ENCODE data around the gene ORAI1. TPM values are rescaled to one million over a fixed set of nuclear protein-coding genes. Genes with fewer than 3 reads are reported as not detected.
A peak's percentile ranks its signal among the peaks of the same experiment; 100 is the strongest.

ORAI1 gene
- 9.7 and 12.5 TPM in 2 replicates for total RNA-seq

GRCh38 chr12:121626087-121626852, at the start of gene ORAI1:
Gene ORAI1 (plus strand): TSS chr12:121626530.
- TF ChIP-seq, protein P1, sequence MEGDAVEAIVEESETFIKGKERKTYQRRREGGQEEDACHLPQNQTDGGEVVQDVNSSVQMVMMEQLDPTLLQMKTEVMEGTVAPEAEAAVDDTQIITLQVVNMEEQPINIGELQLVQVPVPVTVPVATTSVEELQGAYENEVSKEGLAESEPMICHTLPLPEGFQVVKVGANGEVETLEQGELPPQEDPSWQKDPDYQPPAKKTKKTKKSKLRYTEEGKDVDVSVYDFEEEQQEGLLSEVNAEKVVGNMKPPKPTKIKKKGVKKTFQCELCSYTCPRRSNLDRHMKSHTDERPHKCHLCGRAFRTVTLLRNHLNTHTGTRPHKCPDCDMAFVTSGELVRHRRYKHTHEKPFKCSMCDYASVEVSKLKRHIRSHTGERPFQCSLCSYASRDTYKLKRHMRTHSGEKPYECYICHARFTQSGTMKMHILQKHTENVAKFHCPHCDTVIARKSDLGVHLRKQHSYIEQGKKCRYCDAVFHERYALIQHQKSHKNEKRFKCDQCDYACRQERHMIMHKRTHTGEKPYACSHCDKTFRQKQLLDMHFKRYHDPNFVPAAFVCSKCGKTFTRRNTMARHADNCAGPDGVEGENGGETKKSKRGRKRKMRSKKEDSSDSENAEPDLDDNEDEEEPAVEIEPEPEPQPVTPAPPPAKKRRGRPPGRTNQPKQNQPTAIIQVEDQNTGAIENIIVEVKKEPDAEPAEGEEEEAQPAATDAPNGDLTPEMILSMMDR (IDR thresholded peaks at IDR 0.05; ENCODE audit: insufficient read depth, low read depth, low read length): no peak
- peak within 1 kb of the TSS; percentile 77 for H3K4me3 ChIP-seq (ENCODE audit: low read depth, low read length)
- DNase-seq (ENCODE audit: low read depth): peak; percentile 94

DNA sequence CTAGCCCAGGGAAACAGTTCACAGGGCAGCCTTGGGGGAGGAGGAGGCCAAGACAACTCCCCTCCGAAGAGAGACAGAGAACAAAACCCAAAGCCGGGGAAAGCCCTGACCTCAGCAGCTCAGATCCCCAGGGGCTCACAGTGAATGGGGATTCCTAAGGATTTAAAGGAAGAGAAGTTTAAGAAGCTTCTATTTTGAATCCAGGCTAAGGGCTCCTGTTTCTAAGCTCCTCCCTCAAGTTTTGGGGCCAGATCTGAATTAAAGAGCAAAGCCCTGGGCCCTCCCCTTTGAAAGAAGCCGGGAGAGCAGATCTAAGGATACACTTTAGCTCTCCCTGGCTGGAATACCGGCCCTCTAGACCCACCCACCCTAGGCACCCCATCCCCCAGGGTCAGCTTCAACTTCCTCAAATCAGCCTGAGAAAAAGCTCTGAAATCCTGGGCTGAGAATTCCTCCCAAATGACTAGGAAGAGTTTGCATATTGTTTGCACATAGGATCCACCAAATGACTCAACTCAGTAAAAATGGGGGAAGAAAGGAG, 49.4 kb upstream of the ORAI1 start:
- H3K4me3 ChIP-seq (ENCODE audit: low read depth, low read length): peak overlapping the region; percentile 72
- peak; percentile 88 for DNase-seq (ENCODE audit: low read depth)
- TF ChIP-seq, protein P1 (IDR thresholded peaks at IDR 0.05; ENCODE audit: insufficient read depth, low read depth, low read length): no peak

GRCh38 chr12:121577443-121578180, 48.7 kb upstream of the ORAI1 start:
- peak overlapping the region; percentile 72 for H3K4me3 ChIP-seq (ENCODE audit: low read depth, low read length)
- TF ChIP-seq, protein P1 (IDR thresholded peaks at IDR 0.05; ENCODE audit: insufficient read depth, low read depth, low read length): no peak
- DNase-seq (ENCODE audit: low read depth): no peak

GRCh38 chr12:121578230-121579189, 47.8 kb upstream of the ORAI1 start:
- TF ChIP-seq, protein P1 (IDR thresholded peaks at IDR 0.05; ENCODE audit: insufficient read depth, low read depth, low read length): no peak
- peak; percentile 25 for DNase-seq (ENCODE audit: low read depth)

GRCh38 chr12:121579190-121579791, 47.0 kb upstream of the ORAI1 start:
- H3K4me3 ChIP-seq (ENCODE audit: low read depth, low read length): peak overlapping the region; percentile 72
- TF ChIP-seq, protein P1 (IDR thresholded peaks at IDR 0.05; ENCODE audit: insufficient read depth, low read depth, low read length): no peak
- DNase-seq (ENCODE audit: low read depth): no peak

More at GRCh38 chr12:121578230-121579189, 47.8 kb upstream of the ORAI1 start:
- H3K4me3 ChIP-seq (ENCODE audit: low read depth, low read length): peak overlapping the region; percentile 72
